Hepatic stellate cell (primary cell): Measurements from ENCODE around the gene INPP5A.
"Not testable (repeated sequence)": the region's sequence is repeated elsewhere in the genome, so short reads cannot be mapped to it uniquely, and the experiment has no call there.

ENCODE experiments used
- DNase-seq: peaks from one replicate; pipeline ENCODE4 v3.0.0; 2011; ENCODE audit warnings: low spot score

Gene INPP5A

GRCh38 chr10:132676193-132676891, 138.8 kb downstream of the INPP5A start:
- no peak for DNase-seq

DNA sequence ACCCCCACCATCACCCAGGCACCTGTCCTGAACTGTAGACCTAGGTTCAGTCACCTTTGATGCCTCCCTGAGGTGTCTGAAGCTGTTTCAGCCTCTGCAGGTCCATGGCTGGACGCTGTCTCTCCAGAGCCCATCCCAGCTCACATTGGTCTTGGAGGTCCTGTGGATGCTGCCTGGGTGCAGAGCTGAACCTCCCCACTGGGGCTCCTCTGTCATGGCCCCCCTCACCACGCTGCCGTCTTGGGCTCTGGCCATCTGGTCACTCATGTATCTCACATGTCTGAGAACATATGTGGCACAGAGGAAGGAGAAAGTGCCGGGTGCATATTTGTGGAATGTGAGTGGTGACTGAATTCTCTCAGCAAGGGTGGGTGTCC, 139.5 kb downstream of the INPP5A start:
- DNase-seq: no peak

GRCh38 chr10:132677473-132678227, 140.1 kb downstream of the INPP5A start:
- DNase-seq: no peak

DNA sequence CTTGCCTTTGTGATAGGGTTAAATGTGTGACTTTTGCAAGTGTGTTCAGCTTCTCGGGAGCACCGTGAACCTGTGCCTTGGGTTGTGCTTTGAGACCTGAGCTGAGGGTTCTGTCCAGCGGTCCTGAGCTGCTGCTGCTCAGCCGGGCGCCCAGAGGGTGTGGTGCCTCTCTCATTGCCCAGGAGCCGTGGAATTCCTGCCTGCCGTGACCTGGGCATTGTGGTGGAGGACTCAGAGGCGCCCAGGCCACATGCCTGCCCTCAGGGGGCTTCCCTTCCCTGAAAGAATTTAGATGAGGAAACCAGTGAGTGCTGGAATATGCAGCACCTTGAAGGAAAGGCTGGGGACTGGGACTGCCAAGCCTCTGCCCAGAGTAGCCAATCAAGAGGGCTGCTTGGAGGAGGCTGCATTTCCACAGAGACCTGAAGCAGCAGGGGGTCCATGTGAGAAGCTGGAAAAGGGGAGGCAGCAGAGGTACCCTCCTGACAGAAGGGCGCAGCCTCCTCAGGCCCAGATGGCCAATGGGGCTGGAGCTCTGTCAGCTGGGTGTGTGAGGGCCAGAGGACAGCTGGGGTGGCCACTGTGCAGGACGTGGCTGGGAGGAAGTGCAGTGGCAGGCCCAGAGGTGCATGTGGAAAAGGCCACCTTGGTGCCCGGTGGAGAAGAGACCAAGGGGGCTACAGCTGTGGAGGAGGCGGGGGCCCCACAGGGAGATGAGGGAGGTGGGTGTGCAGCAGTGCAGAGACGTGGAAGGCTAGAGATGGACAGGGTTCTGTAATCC, 141.0 kb downstream of the INPP5A start:
- DNase-seq: no peak

GRCh38 chr10:132679217-132679595, 141.6 kb downstream of the INPP5A start:
- DNase-seq: no peak

GRCh38 chr10:132679640-132680039, 142.1 kb downstream of the INPP5A start:
- DNase-seq: no peak

- not testable (repeated sequence) for DNase-seq
Observed at GRCh38 chr10:132680741-132681140, 143.2 kb downstream of the INPP5A start.

- no peak for DNase-seq
Observed at GRCh38 chr10:132681858-132682755, 144.5 kb downstream of the INPP5A start.

- peak; percentile 74 for DNase-seq
Observed at GRCh38 chr10:132684164-132684891, 146.7 kb downstream of the INPP5A start.

- peak; percentile 81 for DNase-seq
Observed at GRCh38 chr10:132685101-132685891, 147.7 kb downstream of the INPP5A start.

GRCh38 chr10:132685921-132686680, 148.5 kb downstream of the INPP5A start:
- no peak for DNase-seq

- no peak for DNase-seq
Observed at GRCh38 chr10:132687181-132687892, 149.8 kb downstream of the INPP5A start.

- no peak for DNase-seq
Observed at GRCh38 chr10:132687893-132688579, 150.4 kb downstream of the INPP5A start.

DNA sequence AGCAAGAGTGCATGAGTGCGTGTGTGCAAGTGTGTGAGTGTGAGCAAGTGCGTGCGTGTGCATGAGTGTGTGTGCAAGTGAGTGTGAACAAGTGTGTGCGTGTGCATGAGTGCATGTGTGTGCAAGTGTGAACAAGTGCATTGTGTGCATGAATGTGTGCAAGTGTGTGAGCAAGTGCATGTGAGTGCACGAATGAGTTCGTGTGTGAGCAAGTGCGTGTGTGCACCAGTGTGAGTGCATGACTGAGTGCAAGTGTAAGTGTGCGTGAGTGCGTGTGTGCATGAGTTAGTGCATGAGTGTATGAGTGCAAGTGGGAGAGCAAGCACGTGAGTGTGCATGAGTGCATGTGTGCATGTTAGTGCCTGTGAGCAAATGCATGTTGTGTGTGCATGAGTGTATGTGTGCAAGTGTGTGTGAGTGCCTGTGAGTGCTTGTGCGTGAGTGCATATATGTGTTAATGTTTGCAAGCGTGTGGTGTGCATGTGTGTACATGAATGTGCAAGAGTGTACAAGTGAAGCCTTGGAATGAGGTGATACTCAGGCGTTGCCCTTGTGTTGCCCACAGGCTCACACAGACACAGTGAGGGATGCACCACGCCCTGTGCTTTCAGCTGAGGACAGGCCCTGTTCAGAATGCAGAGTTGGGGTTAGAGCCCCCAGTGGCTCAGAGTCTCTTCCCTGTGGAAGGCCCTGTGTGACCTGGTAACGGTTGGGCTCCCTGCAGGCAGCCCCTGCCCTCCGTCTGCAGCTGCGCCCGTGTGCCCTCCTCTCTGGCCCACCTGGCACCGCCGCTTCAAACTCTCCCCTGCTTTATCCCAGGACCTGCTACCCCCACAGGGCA, 151.2 kb downstream of the INPP5A start:
- no peak for DNase-seq

GRCh38 chr10:132689721-132690360, 152.3 kb downstream of the INPP5A start:
- no peak for DNase-seq

- DNase-seq: no peak
Observed at GRCh38 chr10:132690401-132690800, 152.8 kb downstream of the INPP5A start.
